ENCODE results near the gene CACNA1B.

CACNA1B gene

DNA sequence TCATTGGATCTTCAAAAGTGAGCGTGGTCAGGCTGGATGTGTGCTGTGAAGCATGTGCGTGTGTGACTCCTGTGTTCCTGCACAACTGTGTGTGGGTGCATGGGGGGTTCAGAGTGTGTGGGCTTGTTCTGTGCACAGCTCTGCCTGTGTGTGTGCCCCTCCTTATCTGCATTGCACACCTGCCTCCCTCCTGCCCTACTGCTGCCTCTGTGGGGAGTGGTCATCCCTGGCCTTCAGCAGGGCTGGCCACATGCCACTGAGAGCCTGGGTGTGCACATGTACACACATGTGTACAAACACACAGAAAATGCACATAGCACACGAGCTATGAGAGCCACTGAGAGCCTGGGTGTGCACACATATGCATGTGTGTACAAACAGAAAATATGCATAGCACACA, 92.1 kb downstream of the CACNA1B start:
- no peak for DNase-seq

GRCh38 chr9:137970098-137970497, 92.5 kb downstream of the CACNA1B start:
- no peak for DNase-seq

DNA sequence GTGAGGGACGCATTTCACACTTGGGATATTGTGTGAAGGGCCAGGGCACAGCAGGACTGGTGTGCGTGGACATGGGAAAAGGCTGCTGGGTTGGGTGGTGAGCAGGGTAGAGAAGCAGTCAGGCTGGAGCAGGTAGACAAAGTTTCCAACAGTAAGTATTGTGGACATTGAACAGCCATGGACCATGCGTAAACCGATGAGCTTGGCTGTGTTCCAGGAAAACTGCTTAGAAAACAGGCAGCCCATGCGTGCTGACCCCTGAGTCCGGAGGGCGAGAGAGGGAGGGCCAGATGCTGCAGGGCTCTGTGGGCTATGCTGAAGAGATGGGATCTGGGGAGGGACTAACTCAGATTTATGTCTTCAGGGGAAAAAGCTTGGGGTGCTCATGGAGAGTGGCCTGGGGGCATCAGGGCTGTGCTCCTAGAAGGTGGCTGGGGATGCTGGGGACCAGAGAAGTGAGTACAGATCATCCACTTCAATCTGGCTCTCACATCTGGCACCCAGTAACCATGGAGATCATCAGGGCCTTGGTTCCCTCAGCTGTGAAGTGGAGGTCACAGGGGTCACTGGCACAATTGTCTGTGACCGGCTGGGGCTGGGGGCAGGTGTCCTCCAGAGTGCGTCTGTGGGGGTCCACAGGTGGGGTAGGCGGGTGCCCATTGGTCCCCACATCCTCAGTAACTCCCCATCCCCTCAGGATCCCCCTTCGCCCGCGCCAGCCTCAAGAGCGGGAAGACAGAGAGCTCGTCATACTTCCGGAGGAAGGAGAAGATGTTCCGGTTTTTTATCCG, 93.3 kb downstream of the CACNA1B start:
- DNase-seq, result no peak

DNA sequence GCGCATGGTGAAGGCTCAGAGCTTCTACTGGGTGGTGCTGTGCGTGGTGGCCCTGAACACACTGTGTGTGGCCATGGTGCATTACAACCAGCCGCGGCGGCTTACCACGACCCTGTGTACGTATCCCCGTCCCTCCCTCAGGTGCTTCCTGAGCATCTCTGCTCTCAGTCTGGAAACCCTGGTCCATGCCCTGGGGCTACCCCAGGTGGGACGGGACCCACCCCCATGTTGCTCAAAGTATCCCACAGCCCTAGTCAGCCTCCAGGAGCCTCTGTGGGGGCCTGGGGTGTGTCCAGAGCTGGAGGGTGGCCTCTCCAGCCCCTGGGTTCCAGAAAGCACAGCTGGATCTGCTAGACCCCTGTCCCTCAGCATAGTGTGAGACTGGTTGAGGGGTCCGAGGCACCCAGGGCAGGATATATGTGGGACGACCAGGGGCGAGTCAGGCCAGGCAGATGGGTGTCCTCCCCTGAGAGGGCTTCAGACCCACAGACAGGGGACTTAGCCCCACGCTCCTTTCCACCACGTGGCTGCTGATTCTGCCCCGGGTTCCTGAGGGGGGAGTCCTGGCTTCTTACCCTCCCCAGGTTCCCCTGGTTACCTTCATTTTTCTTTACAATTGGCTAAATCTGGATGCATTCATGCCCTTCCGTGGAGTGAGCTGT, 94.0 kb downstream of the CACNA1B start:
- DNase-seq, result no peak

DNA sequence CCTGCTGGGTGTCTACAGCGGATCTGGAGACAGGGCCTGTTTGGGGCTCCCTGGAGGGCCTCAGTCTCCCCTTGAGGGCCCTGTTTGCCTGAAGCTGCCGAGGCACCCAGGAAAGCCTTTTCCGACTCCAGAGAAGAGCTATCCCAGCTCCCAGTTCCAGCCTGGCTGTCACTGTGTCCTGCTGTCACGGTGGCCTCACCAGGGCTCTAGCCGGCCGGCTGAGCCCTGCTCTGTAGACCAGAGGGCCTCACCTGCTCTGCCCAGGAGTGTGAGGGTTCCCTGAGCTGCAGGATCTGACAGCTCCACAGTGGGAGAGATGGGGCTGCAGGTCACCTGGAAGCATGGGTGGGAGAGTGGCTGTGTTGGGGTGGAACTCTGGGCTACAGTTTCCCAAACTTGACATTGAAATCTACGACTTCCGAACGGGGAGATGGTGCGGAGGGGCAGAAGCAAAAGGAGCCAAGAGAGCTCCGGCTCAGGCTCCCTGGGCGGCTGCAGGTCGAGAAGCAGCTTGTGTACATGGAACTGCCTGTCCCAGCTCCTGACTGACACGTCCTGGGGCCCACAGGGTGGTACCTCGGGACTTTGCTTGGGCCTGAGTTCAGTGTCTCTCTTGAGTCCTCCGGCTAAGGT, 94.9 kb downstream of the CACNA1B start:
- DNase-seq, result no peak

DNA sequence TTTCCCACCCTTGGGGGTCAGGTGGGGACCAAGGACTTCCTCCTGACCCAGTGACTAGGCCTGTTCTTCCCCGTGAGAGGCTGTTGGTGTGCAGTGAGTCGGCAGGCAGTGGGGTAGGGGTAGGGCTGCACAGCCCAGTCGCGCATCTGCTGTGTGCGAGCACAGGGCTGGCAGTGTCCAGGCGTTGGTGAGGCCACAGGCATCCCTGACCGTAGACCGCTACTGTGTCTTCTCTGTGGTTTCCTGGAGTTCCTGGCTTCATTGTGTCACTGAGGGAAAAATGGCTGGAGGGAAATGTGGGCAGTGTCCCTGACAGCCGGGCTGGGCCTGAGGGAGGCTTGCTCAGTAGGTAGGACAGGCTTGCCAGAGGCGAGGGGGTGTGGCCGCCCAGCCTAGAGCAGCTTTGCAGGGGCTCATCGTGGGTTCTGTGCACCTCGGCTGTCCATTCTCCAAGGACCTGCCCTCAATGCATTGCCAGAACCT, 95.4 kb downstream of the CACNA1B start:
- no peak for DNase-seq

DNA sequence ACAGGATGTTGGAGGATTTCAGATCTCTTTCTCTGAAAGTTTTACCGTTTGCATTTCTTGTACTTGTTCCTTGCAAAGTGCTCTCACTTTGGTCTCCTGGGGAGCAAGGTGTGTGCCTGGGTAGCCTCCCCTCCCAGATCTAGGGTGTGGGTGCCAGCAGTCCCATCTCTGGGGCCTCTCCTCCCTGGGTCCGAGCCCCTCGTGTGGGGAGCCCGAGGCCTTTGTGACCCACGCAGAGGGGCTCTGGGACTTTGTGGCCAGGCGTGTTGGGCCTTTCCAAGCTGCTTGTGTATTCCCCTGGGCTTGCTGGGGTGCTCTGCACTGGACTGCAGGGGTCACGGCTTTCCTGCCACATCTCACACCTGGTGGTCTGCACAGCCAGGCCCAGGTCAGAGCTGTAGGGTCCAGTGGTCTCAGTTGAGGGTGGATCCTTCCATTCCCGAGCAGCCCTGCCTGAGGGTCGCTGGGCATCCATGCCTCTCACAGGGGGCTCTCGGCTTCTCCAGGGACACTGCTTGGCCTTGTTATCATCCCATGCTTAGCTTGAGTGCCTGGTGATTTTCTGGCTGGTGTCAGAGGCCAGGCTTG, 96.3 kb downstream of the CACNA1B start:
- DNase-seq, result no peak

GRCh38 chr9:137974746-137975526, 97.4 kb downstream of the CACNA1B start:
- DNase-seq, result no peak

- DNase-seq, result no peak
These were observed 97.9 kb downstream of the CACNA1B start for GRCh38 chr9:137975527-137975913.

DNA sequence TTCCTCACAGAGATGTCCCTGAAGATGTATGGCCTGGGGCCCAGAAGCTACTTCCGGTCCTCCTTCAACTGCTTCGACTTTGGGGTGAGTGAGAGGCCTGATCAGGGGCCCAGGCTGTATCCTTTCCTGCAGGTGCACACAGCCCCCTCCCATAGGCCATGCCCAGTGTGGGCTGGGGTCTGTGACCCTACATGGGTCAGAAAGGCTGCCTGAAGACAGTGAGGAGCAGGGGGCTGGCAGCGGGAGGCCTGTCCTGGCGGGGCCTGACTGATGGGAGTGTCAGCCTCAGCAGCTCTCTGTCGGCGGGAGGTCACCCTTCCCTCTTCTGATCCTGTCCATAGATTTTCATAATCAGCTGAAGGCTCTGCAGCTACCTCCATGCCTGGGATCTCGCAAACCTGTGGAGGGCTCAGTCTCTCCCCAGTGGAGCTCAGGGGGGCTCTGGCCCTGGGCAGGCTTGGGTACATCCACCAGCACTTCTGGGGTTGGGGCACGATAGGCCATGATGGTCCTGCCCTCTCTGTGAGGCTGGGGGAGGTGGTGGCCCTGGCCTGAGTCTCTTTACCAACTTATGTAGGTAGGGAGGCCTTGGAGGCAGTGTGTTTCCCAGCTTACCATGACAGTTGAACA, 98.5 kb downstream of the CACNA1B start:
- DNase-seq, result no peak

GRCh38 chr9:137977571-137978261, 100.1 kb downstream of the CACNA1B start:
- no peak for DNase-seq

- DNase-seq, result no peak
These were observed 100.7 kb downstream of the CACNA1B start for GRCh38 chr9:137978262-137978714.

GRCh38 chr9:137982200-137982599, 104.6 kb downstream of the CACNA1B start:
- DNase-seq, result no peak

DNA sequence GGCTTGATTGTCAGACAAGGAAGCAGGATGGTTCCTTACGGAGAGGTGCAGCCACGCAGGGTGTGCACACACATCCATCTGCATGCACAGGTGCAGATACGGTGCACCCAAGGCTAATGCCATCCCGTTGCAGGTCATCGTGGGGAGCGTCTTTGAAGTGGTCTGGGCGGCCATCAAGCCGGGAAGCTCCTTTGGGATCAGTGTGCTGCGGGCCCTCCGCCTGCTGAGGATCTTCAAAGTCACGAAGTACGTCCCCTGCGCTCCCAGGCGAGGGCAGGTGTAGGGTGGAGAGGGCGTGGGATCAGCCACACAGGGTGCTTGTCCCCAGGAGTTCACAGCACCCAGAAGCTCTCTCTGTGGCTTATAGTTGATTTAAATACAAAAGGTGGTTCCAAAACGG, 106.4 kb downstream of the CACNA1B start:
- DNase-seq, result no peak

- no peak for DNase-seq
These were observed 107.1 kb downstream of the CACNA1B start for GRCh38 chr9:137984520-137985257.

GRCh38 chr9:137985637-137986071, 108.1 kb downstream of the CACNA1B start:
- DNase-seq, result no peak

DNA sequence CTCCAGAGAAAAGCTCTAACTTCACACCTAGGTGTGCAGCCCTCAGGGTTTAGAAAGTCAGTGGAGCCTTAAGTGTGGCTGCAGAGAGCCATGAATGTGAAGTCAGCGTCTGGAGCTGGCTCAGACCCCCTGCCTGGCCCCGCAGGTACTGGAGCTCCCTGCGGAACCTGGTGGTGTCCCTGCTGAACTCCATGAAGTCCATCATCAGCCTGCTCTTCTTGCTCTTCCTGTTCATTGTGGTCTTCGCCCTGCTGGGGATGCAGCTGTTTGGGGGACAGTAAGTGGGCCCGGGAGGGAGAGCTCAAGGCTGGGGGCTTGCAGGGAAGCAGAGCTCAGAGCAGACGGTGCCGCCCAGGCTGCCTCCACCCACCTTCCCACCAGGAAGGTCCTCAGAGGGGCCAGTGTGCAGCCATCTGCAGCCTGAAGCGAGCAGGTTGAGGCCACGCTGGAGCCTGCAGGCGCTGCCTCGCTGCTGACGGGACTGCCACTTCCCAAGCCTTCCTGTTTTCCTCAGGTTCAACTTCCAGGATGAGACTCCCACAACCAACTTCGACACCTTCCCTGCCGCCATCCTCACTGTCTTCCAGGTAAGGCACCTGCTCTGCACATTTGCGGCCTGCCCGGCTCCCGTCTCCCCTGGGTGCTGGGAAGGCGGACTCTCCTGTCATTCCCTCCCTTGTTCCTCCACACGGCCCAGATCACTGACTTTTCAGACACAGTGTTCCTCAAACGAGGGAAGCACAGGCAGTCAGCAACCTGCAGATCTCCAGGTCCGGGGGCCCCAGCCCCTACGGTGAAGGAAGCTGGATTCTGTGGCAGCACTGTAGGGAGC, 108.9 kb downstream of the CACNA1B start:
- DNase-seq, result no peak

- no peak for DNase-seq
These were observed 109.9 kb downstream of the CACNA1B start for GRCh38 chr9:137987244-137988030.

DNA sequence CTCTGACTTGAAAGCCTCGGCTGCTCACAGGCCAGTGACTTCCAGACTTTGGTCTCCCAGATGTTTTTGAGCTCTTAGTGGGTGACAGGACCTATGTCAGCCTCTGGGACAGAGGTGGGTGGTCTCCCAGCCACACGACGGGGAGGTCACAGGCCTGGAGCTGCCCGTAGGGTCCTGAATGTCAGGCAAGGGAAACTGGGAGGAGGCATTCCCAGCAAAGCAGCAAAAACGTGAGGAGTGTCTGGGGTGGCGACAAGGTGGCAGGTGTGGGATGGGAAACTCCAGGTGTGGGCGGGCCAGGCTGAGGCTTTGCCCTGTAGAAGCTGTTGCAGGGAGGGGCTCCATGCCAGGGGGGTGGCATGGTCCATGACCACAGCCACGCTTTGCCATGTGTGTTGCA, 110.5 kb downstream of the CACNA1B start:
- no peak for DNase-seq

All from femur (tissue), 1 donor.